Measurements from ENCODE around the gene TMC7.

TMC7 gene

GRCh38 chr16:19092653-19093410, 109.1 kb downstream of the TMC7 start:
- DNase-seq, result no peak

- no peak for DNase-seq
These were observed 110.2 kb downstream of the TMC7 start for GRCh38 chr16:19093631-19094541.

- DNase-seq, result no peak
These were observed 111.0 kb downstream of the TMC7 start for GRCh38 chr16:19094542-19095365.

- DNase-seq, result no peak
These were observed 111.9 kb downstream of the TMC7 start for GRCh38 chr16:19095654-19096053.

GRCh38 chr16:19098173-19098572, 114.4 kb downstream of the TMC7 start:
- DNase-seq, result no peak

- no peak for DNase-seq
These were observed 118.6 kb downstream of the TMC7 start for GRCh38 chr16:19102187-19102872.

GRCh38 chr16:19104607-19105006, 120.9 kb downstream of the TMC7 start:
- no peak for DNase-seq

GRCh38 chr16:19105131-19105530, 121.4 kb downstream of the TMC7 start:
- DNase-seq, result no peak

- no peak for DNase-seq
These were observed 122.3 kb downstream of the TMC7 start for GRCh38 chr16:19105891-19106624.

GRCh38 chr16:19106625-19107020, 122.9 kb downstream of the TMC7 start:
- DNase-seq, result no peak

- DNase-seq, result no peak
These were observed 124.9 kb downstream of the TMC7 start for GRCh38 chr16:19108409-19109287.

- no peak for DNase-seq
These were observed 125.5 kb downstream of the TMC7 start for GRCh38 chr16:19109288-19109664.

- DNase-seq, result no peak
These were observed 127.0 kb downstream of the TMC7 start for GRCh38 chr16:19110537-19111360.

GRCh38 chr16:19112099-19112407, 128.3 kb downstream of the TMC7 start:
- no peak for DNase-seq

Data from NCI-H1092 treated with DMSO at 0.1 percent for 48 hours (cell line).